T-cell (primary cell): ENCODE data around the gene ANXA7. TPM values are rescaled to one million over a fixed set of nuclear protein-coding genes. Genes with fewer than 3 reads are reported as not detected.
"Not testable (repeated sequence)": the region's sequence is repeated elsewhere in the genome, so short reads cannot be mapped to it uniquely, and the experiment has no call there.

Experiments
- ATAC-seq, 4 experiments: fragments of 200-7000 bp in 3 of 4; fragments of 150-1000 bp in 1 of 4; cut with Tn5 transposase; replicated peaks in 1 of 4; 1 replicate in 3 of 4; 2 replicates in 1 of 4; pipeline ENCODE4 v1.10.0; 2021; ENCODE audit warnings: moderate library complexity in 3 of 4, mild to moderate bottlenecking in 2 of 4, moderate number of reproducible peaks in 1 of 4
- CTCF ChIA-PET, 2 donors: fragments of 300-600 bp; sonication (Branson Sonifier 250); formaldehyde crosslinking; loops; one replicate each; lab custom pipeline; 2022; ENCODE audit warnings: antibody characterized with exemption in 2 of 2; lab: Charles Lee
- POLR2A ChIA-PET, 2 donors: fragments of 300-600 bp; sonication (Branson Sonifier 250); formaldehyde crosslinking; loops; one replicate each; lab custom pipeline; 2022; ENCODE audit warnings: antibody characterized with exemption in 2 of 2; lab: Charles Lee
- DNase-seq, 35 experiments: peaks; one replicate each; pipeline versions ENCODE4 v3.0.0 to v3.0.0-alpha.2; 2013 to 2023
- H3K27ac ChIP-seq: one replicate; pipeline ENCODE4 v1.5.1; 2013; ENCODE audit warnings: low read length
- H3K27me3 ChIP-seq, 2 experiments: replicated peaks in 1 of 2; 1 replicate in 1 of 2; 2 replicates in 1 of 2; pipeline versions ENCODE4 v1.6.1 to v1.7.0; 2013; ENCODE audit warnings: low read length in 1 of 2, mixed read lengths in 1 of 2; ENCODE audit not compliant: control insufficient read depth in 2 of 2, insufficient read depth in 2 of 2; ENCODE audit errors: extremely low read depth in 1 of 2
- H3K36me3 ChIP-seq, 2 donors: 1 replicate in 1 of 2; 2 replicates in 1 of 2; pipeline versions ENCODE4 v1.6.1 to v1.7.0; 2013; ENCODE audit warnings: low read length in 1 of 2; ENCODE audit not compliant: control insufficient read depth in 2 of 2, insufficient read depth in 1 of 2; ENCODE audit errors: extremely low read depth in 1 of 2
- H3K4me1 ChIP-seq, 2 experiments: 1 replicate in 1 of 2; 2 replicates in 1 of 2; pipeline versions ENCODE4 v1.6.1 to v1.7.0; 2013; ENCODE audit warnings: low read length in 2 of 2, mixed read lengths in 1 of 2; ENCODE audit not compliant: insufficient read depth in 2 of 2, control insufficient read depth in 1 of 2; ENCODE audit errors: extremely low read depth in 1 of 2
- H3K4me3 ChIP-seq, 2 donors: 1 replicate in 1 of 2; 2 replicates in 1 of 2; pipeline versions ENCODE4 v1.5.1 to v1.7.0; 2013; ENCODE audit warnings: mild to moderate bottlenecking in 2 of 2, low read length in 1 of 2, moderate library complexity in 1 of 2; ENCODE audit not compliant: control insufficient read depth in 1 of 2; ENCODE audit errors: extremely low read depth in 1 of 2
- H3K9me3 ChIP-seq: 2 replicates; pipeline ENCODE4 v1.7.0; 2013
- H3K27ac Mint-ChIP-seq, 2 donors: one replicate each; pipeline ENCODE4 v1.8.0; 2020 to 2021; ENCODE audit warnings: mild to moderate bottlenecking in 2 of 2, mixed read lengths in 2 of 2
- H3K27me3 Mint-ChIP-seq, 2 donors: one replicate each; pipeline ENCODE4 v1.8.0; 2021 to 2022; ENCODE audit warnings: mixed read lengths in 2 of 2
- H3K36me3 Mint-ChIP-seq: one replicate; pipeline ENCODE4 v1.8.0; 2021; ENCODE audit warnings: mixed read lengths
- H3K4me1 Mint-ChIP-seq, 3 donors: one replicate each; pipeline ENCODE4 v1.8.0; 2020 to 2022; ENCODE audit warnings: mixed read lengths in 3 of 3, mild to moderate bottlenecking in 1 of 3
- H3K4me3 Mint-ChIP-seq, 3 donors: one replicate each; pipeline ENCODE4 v1.8.0; 2020 to 2022; ENCODE audit warnings: mild to moderate bottlenecking in 3 of 3, mixed read lengths in 3 of 3, moderate library complexity in 3 of 3
- H3K9me3 Mint-ChIP-seq, 3 donors: one replicate each; pipeline ENCODE4 v1.8.0; 2020 to 2022; ENCODE audit warnings: mixed read lengths in 3 of 3
- WGBS: methylation state at CpG from one replicate; pipeline ENCODE4 v1.1.5; 2013; ENCODE audit warnings: missing lambda C conversion rate; ENCODE audit not compliant: insufficient coverage; 5-methylcytosine and 5-hydroxymethylcytosine counted together
- total RNA-seq, 35 experiments: library from RNA in 6 of 35; stranded (reverse) in 6 of 35; fragments of 120-200 nt in 1 of 35; gene quantifications; one replicate each; pipeline versions ENCODE4 v1.2.1 to v1.2.4 and lab custom pipeline; 2013 to 2026

The ANXA7 gene
- total RNA-seq, 5 donors from 2014 or later (not counting 1 experiment from before 2014, with no cell fraction given) = 84.3 to 109 (median 97.6) TPM

GRCh38 chr10:73404690-73405089 lies 9.2 kb downstream of the ANXA7 start:
- Mint-ChIP-seq H3K36me3 (peaks cover 7% of the 10 kb centered on the region), H3K9me3 (no peaks in the 10 kb centered on the region), H3K27ac (no peak overlapping the region), H3K4me1 (peaks cover 45 to 61% (median 58%) of the 10 kb centered on the region in 3 donors), H3K27me3 (no peaks in the 10 kb centered on the region), H3K4me3 (no peak overlapping the region)
- Histone ChIP-seq H3K27ac (no peak overlapping the region), H3K4me3 (no peak overlapping the region), H3K9me3 (no peaks in the 10 kb centered on the region), H3K27me3 (no peaks in the 10 kb centered on the region), H3K36me3 (peaks cover 4 to 14% of the 10 kb centered on the region in 2 donors), H3K4me1 (peaks cover 0 to 8% of the 10 kb centered on the region in 2 experiments)
- ChIA-PET CTCF (no interaction called here), POLR2A (no interaction called here)
- WGBS = 92% methylated on average over 7 of the region's 9 CpGs
- no peak for DNase-seq
- no peak for ATAC-seq

- H3K27me3 Mint-ChIP-seq = no peaks in the 10 kb centered on the region
- peaks cover 18 to 37% (median 35%) of the 10 kb centered on the region in 3 donors for H3K4me1 Mint-ChIP-seq
- H3K4me3 Mint-ChIP-seq = no peak overlapping the region
- Histone ChIP-seq H3K36me3 (peaks cover 4 to 29% of the 10 kb centered on the region in 2 donors), H3K4me1 (peaks cover 0 to 3% of the 10 kb centered on the region in 2 experiments), H3K27me3 (no peaks in the 10 kb centered on the region), H3K4me3 (no peak overlapping the region), H3K27ac (no peak overlapping the region), H3K9me3 (no peaks in the 10 kb centered on the region)
- DNase-seq = no peak
- ChIA-PET CTCF (no interaction called here), POLR2A (interaction anchor here in 1 of 2 donors (0.6 kb wide), 2 partner anchors 16 to 68 kb away, joined by 4 to 6 read pairs; no protein-coding TSS in a partner anchor)
- no peak for ATAC-seq
- H3K36me3 Mint-ChIP-seq = peaks cover 17% of the 10 kb centered on the region
- H3K9me3 Mint-ChIP-seq = no peaks in the 10 kb centered on the region
- no peak overlapping the region for H3K27ac Mint-ChIP-seq
- 98% methylated on average over 4 of the region's 6 CpGs for WGBS
Observed at GRCh38 chr10:73401636-73402035, 12.2 kb downstream of the ANXA7 start.

GRCh38 chr10:73399063-73399462 lies 14.8 kb downstream of the ANXA7 start:
- no peak for ATAC-seq
- H3K27me3 ChIP-seq = no peaks in the 10 kb centered on the region
- H3K36me3 Mint-ChIP-seq = peaks cover 35% of the 10 kb centered on the region
- WGBS = no CpG with 5 or more reads among the region's 4 CpGs
- H3K9me3 ChIP-seq = no peaks in the 10 kb centered on the region
- H3K27ac ChIP-seq = no peak overlapping the region
- no peaks in the 10 kb centered on the region for H3K9me3 Mint-ChIP-seq
- no peak for DNase-seq
- H3K4me3 ChIP-seq = no peak overlapping the region
- ChIA-PET POLR2A (interaction anchor here in 1 of 2 donors (1.1 kb wide), 1 partner anchor 14 kb away, joined by 3 read pairs; no protein-coding TSS in a partner anchor), CTCF (no interaction called here)
- H3K27me3 Mint-ChIP-seq = no peaks in the 10 kb centered on the region
- no peak overlapping the region for H3K4me3 Mint-ChIP-seq
- H3K36me3 ChIP-seq = peaks cover 7 to 46% of the 10 kb centered on the region in 2 donors
- peaks cover 10 to 23% (median 17%) of the 10 kb centered on the region in 3 donors for H3K4me1 Mint-ChIP-seq
- H3K4me1 ChIP-seq = no peaks in the 10 kb centered on the region
- no peak overlapping the region for H3K27ac Mint-ChIP-seq

DNA sequence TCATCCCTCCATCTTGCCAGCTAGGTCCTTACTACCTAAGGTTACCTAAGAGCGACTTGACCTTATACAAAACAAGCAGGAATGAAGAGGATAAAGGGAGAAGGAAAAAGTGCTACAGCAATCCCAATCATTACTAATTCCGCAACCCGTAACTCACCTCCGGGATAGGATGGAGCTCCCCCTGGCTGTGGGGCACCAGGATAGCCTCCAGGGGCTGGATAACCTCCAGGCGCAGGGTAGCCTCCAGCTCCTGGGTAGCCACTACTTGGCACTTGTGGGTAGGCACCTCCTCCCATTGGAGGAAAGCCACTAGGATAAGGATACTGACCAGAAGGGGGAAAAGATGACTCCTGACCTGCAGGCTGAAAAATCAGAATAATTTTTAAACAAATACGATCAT lies 15.8 kb downstream of the ANXA7 start:
- ATAC-seq (no peak), DNase-seq (no peak)
- no peak overlapping the region for H3K27ac ChIP-seq
- H3K27me3 ChIP-seq = no peaks in the 10 kb centered on the region
- no peak overlapping the region for H3K4me3 ChIP-seq
- WGBS = no CpG with 5 or more reads among the region's 6 CpGs
- ChIA-PET CTCF (no interaction called here), POLR2A (no interaction called here)
- no peaks in the 10 kb centered on the region for H3K9me3 Mint-ChIP-seq
- H3K36me3 ChIP-seq = peaks cover 7 to 46% of the 10 kb centered on the region in 2 donors
- H3K9me3 ChIP-seq = no peaks in the 10 kb centered on the region
- H3K4me3 Mint-ChIP-seq = no peak overlapping the region
- no peaks in the 10 kb centered on the region for H3K27me3 Mint-ChIP-seq
- peaks cover 43% of the 10 kb centered on the region for H3K36me3 Mint-ChIP-seq
- no peak overlapping the region for H3K27ac Mint-ChIP-seq
- H3K4me1 ChIP-seq = no peaks in the 10 kb centered on the region
- peaks cover 3 to 18% (median 13%) of the 10 kb centered on the region in 3 donors for H3K4me1 Mint-ChIP-seq

GRCh38 chr10:73394325-73394724 lies 19.5 kb downstream of the ANXA7 start:
- peaks cover 62% of the 10 kb centered on the region for H3K36me3 Mint-ChIP-seq
- H3K9me3 Mint-ChIP-seq, H3K9me3 ChIP-seq, H3K4me3 Mint-ChIP-seq, H3K27ac ChIP-seq, ATAC-seq, POLR2A ChIA-PET, H3K4me1 ChIP-seq, CTCF ChIA-PET, H3K27me3 ChIP-seq, H3K27me3 Mint-ChIP-seq, H3K4me3 ChIP-seq, DNase-seq, H3K27ac Mint-ChIP-seq: not testable (repeated sequence)
- 100% methylated on average over 2 of the region's 4 CpGs for WGBS
- H3K4me1 Mint-ChIP-seq = peaks cover 5 to 13% (median 11%) of the 10 kb centered on the region in 3 donors
- peaks cover 3 to 55% of the 10 kb centered on the region in 2 donors for H3K36me3 ChIP-seq

- Mint-ChIP-seq H3K27ac (no peak overlapping the region), H3K4me1 (peaks cover 3 to 11% (median 6%) of the 10 kb centered on the region in 3 donors), H3K9me3 (no peaks in the 10 kb centered on the region), H3K36me3 (peaks cover 58% of the 10 kb centered on the region), H3K27me3 (no peaks in the 10 kb centered on the region), H3K4me3 (no peak overlapping the region)
- Histone ChIP-seq H3K36me3 (peaks cover 2 to 60% of the 10 kb centered on the region in 2 donors), H3K27me3 (no peaks in the 10 kb centered on the region), H3K27ac (no peak overlapping the region), H3K9me3 (no peaks in the 10 kb centered on the region), H3K4me3 (no peak overlapping the region), H3K4me1 (no peaks in the 10 kb centered on the region)
- ATAC-seq (no peak), DNase-seq (no peak)
- WGBS = 100% methylated on average over 3 of the region's 4 CpGs
- ChIA-PET CTCF (no interaction called here), POLR2A (interaction anchor here in 1 of 2 donors (0.6 kb wide), 1 partner anchor 28 kb away, joined by 8 read pairs; no protein-coding TSS in a partner anchor)
Observed at GRCh38 chr10:73388228-73388627, 25.6 kb downstream of the ANXA7 start.
